B cell (primary cell): ENCODE results near the gene CDKAL1. TPM values are rescaled to one million over a fixed set of nuclear protein-coding genes. Genes with fewer than 3 reads are reported as not detected.

Source experiments
- ATAC-seq: fragments of 200-7000 bp; cut with Tn5 transposase; one replicate; pipeline ENCODE4 v1.10.0; 2021; ENCODE audit warnings: low read depth, mild to moderate bottlenecking, moderate number of reproducible peaks, moderate library complexity
- CTCF ChIA-PET: fragments of 350-600 bp; sonication (Branson Sonifier 250); formaldehyde crosslinking; loops from one replicate; lab custom pipeline; 2021; ENCODE audit warnings: antibody characterized with exemption, inconsistent platforms; lab: Charles Lee
- POLR2A ChIA-PET: fragments of 350-600 bp; sonication (Branson Sonifier 250); formaldehyde crosslinking; loops from one replicate; lab custom pipeline; 2021; ENCODE audit warnings: antibody characterized with exemption; lab: Charles Lee
- DNase-seq: peaks from one replicate; pipeline ENCODE4 v3.0.0; 2013
- H2AFZ ChIP-seq: 2 replicates; pipeline ENCODE4 v1.6.1; 2012; ENCODE audit warnings: mild to moderate bottlenecking, low read depth, low read length; ENCODE audit not compliant: insufficient read depth, poor library complexity, severe bottlenecking
- H3K27ac ChIP-seq, 2 donors: 1 replicate in 1 of 2; 2 replicates in 1 of 2; pipeline ENCODE4 v1.5.1; 2012 to 2013; ENCODE audit warnings: low read length in 2 of 2, mild to moderate bottlenecking in 2 of 2, moderate library complexity in 1 of 2
- H3K27me3 ChIP-seq, 4 experiments: fragments of 200-600 bp in 1 of 4; sonication (generic) in 1 of 4; replicated peaks in 1 of 4; 1 replicate in 2 of 4; 2 replicates in 2 of 4; pipeline versions ENCODE4 v1.6.1 to v1.7.0; 2013 to 2016; ENCODE audit warnings: low read length in 3 of 4, mild to moderate bottlenecking in 2 of 4, mixed read lengths in 1 of 4, moderate library complexity in 1 of 4; ENCODE audit not compliant: insufficient read depth in 4 of 4, control insufficient read depth in 3 of 4; ENCODE audit errors: control extremely low read depth in 1 of 4
- H3K36me3 ChIP-seq, 2 experiments: replicated peaks in 1 of 2; 1 replicate in 1 of 2; 2 replicates in 1 of 2; pipeline versions ENCODE4 v1.6.1 to v1.7.1; 2013; ENCODE audit warnings: low read length in 1 of 2; ENCODE audit not compliant: insufficient read depth in 2 of 2, control insufficient read depth in 1 of 2; ENCODE audit errors: control extremely low read depth in 1 of 2, extremely low read depth in 1 of 2
- H3K4me1 ChIP-seq, 2 donors: fragments of 200-600 bp in 1 of 2; sonication (generic) in 1 of 2; 1 replicate in 1 of 2; 2 replicates in 1 of 2; pipeline versions ENCODE4 v1.5.1 to v1.6.1; 2013 to 2017; ENCODE audit warnings: low read length in 2 of 2; ENCODE audit not compliant: control insufficient read depth in 2 of 2, insufficient read depth in 2 of 2
- H3K4me2 ChIP-seq: replicated peaks from 2 replicates; pipeline ENCODE3; 2012; ENCODE audit warnings: mild to moderate bottlenecking, low read depth, low read length; ENCODE audit not compliant: poor library complexity, severe bottlenecking
- H3K4me3 ChIP-seq, 5 experiments: fragments of 200-600 bp in 1 of 5; sonication (generic) in 1 of 5; 1 replicate in 3 of 5; 2 replicates in 2 of 5; pipeline versions ENCODE4 v1.5.1 to v1.7.0; 2011 to 2016; ENCODE audit warnings: low read length in 4 of 5, mild to moderate bottlenecking in 4 of 5, low read depth in 2 of 5, control low read depth in 1 of 5, moderate library complexity in 1 of 5; ENCODE audit not compliant: insufficient read depth in 1 of 5; ENCODE audit errors: control extremely low read depth in 1 of 5, extremely low read depth in 1 of 5
- H3K79me2 ChIP-seq: fragments of 200-600 bp; sonication (generic); one replicate; pipeline ENCODE4 v1.6.0; 2016; ENCODE audit warnings: low read length; ENCODE audit not compliant: control insufficient read depth, insufficient read depth
- H3K9ac ChIP-seq: fragments of 200-600 bp; sonication (generic); 2 replicates; pipeline ENCODE4 v1.6.1; 2017; ENCODE audit warnings: mild to moderate bottlenecking, low read length, moderate library complexity
- H3K9me3 ChIP-seq, 3 donors: one replicate each; pipeline versions ENCODE4 v1.6.1 to v1.7.1; 2013; ENCODE audit warnings: low read length in 2 of 3; ENCODE audit not compliant: control insufficient read depth in 2 of 3, insufficient read depth in 1 of 3; ENCODE audit errors: control extremely low read depth in 1 of 3
- H4K20me1 ChIP-seq: 2 replicates; pipeline ENCODE4 v1.6.0; 2012; ENCODE audit warnings: mild to moderate bottlenecking, low read length; ENCODE audit not compliant: insufficient read depth, control insufficient read depth, poor library complexity, severe bottlenecking
- H3K27ac Mint-ChIP-seq: one replicate; pipeline ENCODE4 v1.8.0; 2021; ENCODE audit warnings: mixed read lengths
- H3K27me3 Mint-ChIP-seq: one replicate; pipeline ENCODE4 v1.8.0; 2021; ENCODE audit warnings: mixed read lengths
- H3K4me1 Mint-ChIP-seq: one replicate; pipeline ENCODE4 v1.8.0; 2021; ENCODE audit warnings: mixed read lengths
- H3K4me3 Mint-ChIP-seq: one replicate; pipeline ENCODE4 v1.8.0; 2021; ENCODE audit warnings: mixed read lengths
- H3K9me3 Mint-ChIP-seq: one replicate; pipeline ENCODE4 v1.8.0; 2022; ENCODE audit warnings: mixed read lengths; ENCODE audit not compliant: insufficient read depth
- CTCF ChIP-seq: fragments of 200-600 bp; IDR thresholded peaks from one replicate; pipeline ENCODE4 v1.8.0; 2022; ENCODE audit warnings: antibody characterized with exemption, mild to moderate bottlenecking
- EZH2 ChIP-seq: IDR thresholded peaks from 2 replicates; pipeline ENCODE4 v1.6.1; 2012; ENCODE audit warnings: borderline replicate concordance, low read depth, mild to moderate bottlenecking, moderate library complexity, low read length; ENCODE audit not compliant: insufficient read depth, poor library complexity, severe bottlenecking
- WGBS: methylation state at CpG from one replicate; pipeline ENCODE4 v1.1.5; 2013; ENCODE audit warnings: missing lambda C conversion rate; ENCODE audit not compliant: insufficient coverage; 5-methylcytosine and 5-hydroxymethylcytosine counted together
- intact Hi-C: fragments of 100-400 bp; cut with micrococcal nuclease; formaldehyde crosslinking; loops from one replicate; pipeline ENCODE4 v1.10.0; 2022
- polyA plus RNA-seq: library from polyadenylated mRNA; depleted of rRNA; stranded (reverse); fragments of >200 nt; gene quantifications from 2 replicates; pipeline ENCODE4 v1.2.3, GENCODE V29; 2012
- total RNA-seq, 2 donors: library from RNA; stranded (reverse); fragments of 120-200 nt in 1 of 2; gene quantifications; 1 replicate in 1 of 2; 2 replicates in 1 of 2; pipeline versions ENCODE4 v1.2.3 to v1.2.4, GENCODE V29; 2013 to 2022

Gene CDKAL1
- total and polyA plus RNA-seq, 2 donors (not counting 1 experiment from before 2014, with no cell fraction given) = 6.1 to 33.3 TPM

GRCh38 chr6:21138336-21139069 is 604.2 kb downstream of the CDKAL1 start:
- no peak overlapping the region for H3K9ac ChIP-seq
- no peak for TF ChIP-seq CTCF
- TF ChIP-seq EZH2 = no peak
- no peaks in the 10 kb centered on the region for H4K20me1 ChIP-seq
- no peaks in the 10 kb centered on the region for H3K4me1 ChIP-seq
- no peak overlapping the region for H3K4me3 ChIP-seq
- no peak overlapping the region for H3K4me3 Mint-ChIP-seq
- no peaks in the 10 kb centered on the region for H3K9me3 ChIP-seq
- no peak for DNase-seq
- H3K36me3 ChIP-seq = no peaks in the 10 kb centered on the region
- no peak overlapping the region for H3K27ac ChIP-seq
- no peaks in the 10 kb centered on the region for H3K4me1 Mint-ChIP-seq
- H3K79me2 ChIP-seq = no peaks in the 10 kb centered on the region
- H2AFZ ChIP-seq = no peak overlapping the region
- no peak for ATAC-seq
- H3K27me3 Mint-ChIP-seq = no peaks in the 10 kb centered on the region
- no peaks in the 10 kb centered on the region for H3K9me3 Mint-ChIP-seq
- intact Hi-C loops = no loop called here
- POLR2A ChIA-PET = no interaction called here
- H3K27me3 ChIP-seq = no peaks in the 10 kb centered on the region
- WGBS = 92% methylated on average over 2 of the region's 8 CpGs
- no peak overlapping the region for H3K4me2 ChIP-seq
- no peak overlapping the region for H3K27ac Mint-ChIP-seq
- CTCF ChIA-PET = no interaction called here

- H3K79me2 ChIP-seq = no peaks in the 10 kb centered on the region
- no peaks in the 10 kb centered on the region for H3K36me3 ChIP-seq
- no peak overlapping the region for H3K4me2 ChIP-seq
- H3K27ac Mint-ChIP-seq = no peak overlapping the region
- no peaks in the 10 kb centered on the region for H4K20me1 ChIP-seq
- H3K4me1 Mint-ChIP-seq = no peaks in the 10 kb centered on the region
- ChIA-PET POLR2A (no interaction called here), CTCF (no interaction called here)
- no peaks in the 10 kb centered on the region for H3K27me3 Mint-ChIP-seq
- H3K4me3 ChIP-seq = no peak overlapping the region
- no peaks in the 10 kb centered on the region for H3K9me3 Mint-ChIP-seq
- 100% methylated on average over 3 of the region's 6 CpGs for WGBS
- H3K4me1 ChIP-seq = no peaks in the 10 kb centered on the region
- H2AFZ ChIP-seq = no peak overlapping the region
- no peaks in the 10 kb centered on the region for H3K27me3 ChIP-seq
- H3K27ac ChIP-seq = no peak overlapping the region
- H3K9ac ChIP-seq = no peak overlapping the region
- TF ChIP-seq CTCF = no peak
- no peak for TF ChIP-seq EZH2
- H3K4me3 Mint-ChIP-seq = no peak overlapping the region
- DNase-seq (no peak), ATAC-seq (no peak)
- intact Hi-C loops = no loop called here
- H3K9me3 ChIP-seq = no peaks in the 10 kb centered on the region
These were observed 606.7 kb downstream of the CDKAL1 start for GRCh38 chr6:21140966-21141365.
